GM18867 (cell line): ENCODE results near the gene TTYH2.

Source experiments
- ATAC-seq: cut with Tn5 transposase; IDR thresholded peaks from one replicate; pipeline ENCODE4 v1.9.1; 2021; ENCODE audit warnings: mild to moderate bottlenecking, moderate library complexity; ENCODE audit not compliant: unreplicated experiment

The TTYH2 gene

DNA sequence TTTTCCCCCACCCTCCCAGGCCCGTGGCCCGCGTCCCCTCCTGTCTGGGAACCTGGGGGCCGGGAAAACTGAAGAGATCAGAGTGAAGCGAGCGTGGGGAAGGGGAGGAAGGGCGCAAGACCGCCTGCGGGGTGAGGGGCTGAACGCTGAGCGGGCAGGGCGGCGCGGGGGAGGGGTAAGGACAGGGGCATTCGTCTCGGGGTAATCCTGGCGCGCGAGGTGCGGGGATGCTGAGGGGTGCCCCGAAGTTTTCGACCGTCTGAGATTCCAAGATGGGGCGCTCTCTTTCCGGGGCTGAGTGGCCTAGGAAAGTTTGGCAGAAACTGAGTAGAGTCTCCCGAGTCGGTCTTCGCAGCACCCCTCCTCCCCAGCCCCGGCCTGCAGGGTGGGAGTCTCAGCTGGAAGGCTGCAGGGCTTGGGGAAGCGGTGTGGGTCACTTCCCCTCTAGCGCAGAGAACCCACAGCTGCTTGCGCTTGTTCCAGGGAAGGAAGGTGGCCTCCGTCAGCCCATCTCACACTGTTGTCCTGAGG, 555 bp downstream of the TTYH2 start:
- no peak for ATAC-seq

GRCh38 chr17:74214484-74215341, 1.3 kb downstream of the TTYH2 start:
- ATAC-seq: no peak

- no peak for ATAC-seq
These were observed 2.0 kb downstream of the TTYH2 start for GRCh38 chr17:74215342-74215727.

- ATAC-seq: no peak
These were observed 3.1 kb downstream of the TTYH2 start for GRCh38 chr17:74216505-74216904.

GRCh38 chr17:74217037-74217730, 3.8 kb downstream of the TTYH2 start:
- no peak for ATAC-seq

GRCh38 chr17:74217888-74218287, 4.5 kb downstream of the TTYH2 start:
- ATAC-seq: no peak

DNA sequence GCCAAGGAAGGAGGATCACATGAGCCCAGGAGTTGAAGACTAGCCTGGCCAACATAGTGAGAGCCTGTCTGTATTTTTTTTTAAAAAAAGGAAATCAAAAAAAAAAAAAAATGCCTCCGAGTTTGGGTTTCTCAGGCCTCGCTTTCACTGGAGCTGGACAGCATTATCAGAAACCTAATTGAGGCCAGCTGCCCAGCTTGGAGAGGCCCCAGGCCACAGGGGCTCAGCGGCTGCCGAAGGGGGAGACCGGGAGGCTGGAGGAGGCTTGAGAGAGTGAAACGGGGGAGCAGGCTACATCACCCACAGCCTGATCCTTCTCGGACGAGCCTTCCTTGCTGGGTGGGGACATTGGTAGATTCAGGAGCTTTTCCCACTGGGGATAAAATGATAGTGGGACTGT, 5.1 kb downstream of the TTYH2 start:
- ATAC-seq: no peak

DNA sequence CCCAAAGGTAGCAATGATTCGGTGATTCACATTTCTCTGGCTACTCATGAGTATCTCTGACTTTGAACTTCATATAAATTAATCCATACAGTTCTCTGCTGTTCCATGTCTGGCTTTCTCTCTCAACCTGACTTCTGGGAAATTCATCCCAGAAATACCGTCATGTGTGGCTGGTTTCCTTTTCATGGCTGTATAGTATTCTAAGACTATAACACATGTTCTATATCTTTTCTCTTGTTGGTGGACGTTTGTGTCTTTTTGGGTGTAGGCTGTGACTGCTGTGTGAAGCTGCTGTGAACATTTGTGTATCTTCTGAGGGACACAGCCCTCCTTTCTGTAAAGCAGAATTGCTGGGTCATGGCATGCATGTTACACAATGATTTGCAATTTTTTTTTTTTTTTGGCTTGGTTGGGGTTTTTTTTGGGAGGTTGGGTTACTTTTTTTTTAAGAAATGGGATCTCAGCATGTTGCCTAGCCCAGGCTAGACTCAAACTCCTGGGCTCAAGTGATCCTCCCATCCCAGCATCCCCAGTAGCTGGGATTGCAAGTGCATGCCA, 6.3 kb downstream of the TTYH2 start:
- no peak for ATAC-seq

- ATAC-seq: no peak
These were observed 6.8 kb downstream of the TTYH2 start for GRCh38 chr17:74220219-74220618.

GRCh38 chr17:74220946-74221818, 7.8 kb downstream of the TTYH2 start:
- ATAC-seq: no peak

DNA sequence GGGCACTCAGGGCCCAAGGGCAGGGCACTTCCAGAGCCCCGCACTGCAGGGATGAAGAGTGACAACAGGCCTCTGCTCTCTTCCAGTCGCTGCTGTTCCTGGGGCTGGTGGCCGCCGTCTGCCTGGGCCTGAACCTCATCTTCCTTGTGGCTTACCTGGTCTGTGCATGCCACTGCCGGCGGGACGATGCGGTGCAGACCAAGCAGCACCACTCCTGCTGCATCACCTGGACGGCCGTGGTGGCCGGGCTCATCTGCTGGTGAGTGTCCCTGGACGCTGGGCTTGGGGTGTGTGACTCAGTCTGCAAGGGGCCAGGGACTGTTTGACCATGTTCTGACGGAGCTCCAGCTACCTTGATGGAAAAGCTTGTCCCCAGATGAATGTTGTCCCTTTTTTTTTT, 9.0 kb downstream of the TTYH2 start:
- ATAC-seq: no peak

GRCh38 chr17:74223901-74224300, 10.5 kb downstream of the TTYH2 start:
- no peak for ATAC-seq

DNA sequence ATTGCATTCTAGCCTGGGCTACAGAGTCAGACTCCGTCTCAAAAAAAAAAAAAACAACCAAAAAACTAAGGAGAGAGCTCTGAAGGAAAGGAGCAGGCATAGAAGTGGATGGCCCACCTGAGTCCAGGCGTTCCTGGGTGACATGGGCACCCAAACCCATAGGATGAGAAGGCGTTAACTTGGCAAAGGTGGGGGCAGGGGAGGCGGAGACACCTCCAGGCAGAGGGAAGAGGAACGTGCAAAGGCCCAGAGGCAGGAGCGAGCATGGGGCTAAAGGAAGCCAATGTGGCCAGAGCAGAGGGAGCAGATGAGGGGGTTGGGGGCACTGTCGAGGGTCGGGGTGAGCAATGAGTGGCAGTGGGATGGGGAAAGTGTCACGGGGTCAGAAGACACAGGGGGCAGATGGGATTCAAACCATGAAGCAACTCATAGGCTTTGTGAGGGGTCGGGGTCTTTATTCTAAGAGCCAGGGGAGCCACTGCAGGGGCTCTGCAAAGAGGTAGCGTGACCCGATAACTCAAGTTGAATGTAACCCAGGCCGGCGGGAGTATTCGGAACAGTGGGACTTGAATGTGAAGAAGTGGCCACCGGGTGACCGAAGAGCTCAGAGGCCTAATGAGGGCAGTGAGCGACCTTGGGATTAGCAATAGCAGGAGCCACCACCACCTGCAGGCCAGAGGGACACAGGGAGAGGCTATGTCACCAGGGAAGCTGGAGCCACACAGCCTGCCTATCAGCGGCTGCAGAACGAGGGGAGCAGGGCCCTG, 11.8 kb downstream of the TTYH2 start:
- no peak for ATAC-seq

GRCh38 chr17:74226252-74226651, 12.9 kb downstream of the TTYH2 start:
- no peak for ATAC-seq

GRCh38 chr17:74227271-74228080, 14.1 kb downstream of the TTYH2 start:
- no peak for ATAC-seq

- no peak for ATAC-seq
These were observed 15.1 kb downstream of the TTYH2 start for GRCh38 chr17:74228306-74228978.

GRCh38 chr17:74230896-74231295, 17.5 kb downstream of the TTYH2 start:
- no peak for ATAC-seq
